ENCODE measurements around the gene ERGIC2. TPM values are rescaled to one million over a fixed set of nuclear protein-coding genes. Genes with fewer than 3 reads are reported as not detected.

ERGIC2 gene
- total RNA-seq, 1 experiment from 2014 or later: 69.8 TPM

- Histone ChIP-seq H2AFZ (ENCODE audit: low read length) (no peak overlapping the region), H3K27me3 (ENCODE audit: insufficient read depth, low read length) (no peaks in the 10 kb centered on the region), H3K4me2 (ENCODE audit: insufficient read depth, insufficient read length, low read length) (no peak overlapping the region), H3K79me2 (ENCODE audit: insufficient read depth, low read length) (no peaks in the 10 kb centered on the region), H4K91ac (ENCODE audit: insufficient read length, low read depth, low read length) (no peak overlapping the region), H3K56ac (ENCODE audit: insufficient read length, low read depth, low read length) (no peak overlapping the region), H2BK12ac (ENCODE audit: insufficient read length, low read depth, low read length) (no peak overlapping the region), H3K27ac (ENCODE audit: insufficient read length, low read depth, low read length) (no peak overlapping the region), H2BK20ac (ENCODE audit: low read depth, low read length, poor library complexity, severe bottlenecking) (no peak overlapping the region), H2BK5ac (ENCODE audit: insufficient read length, low read length) (no peak overlapping the region), H3K4me1 (ENCODE audit: insufficient read depth, low read length) (no peaks in the 10 kb centered on the region), H3K9me3 (ENCODE audit: control insufficient read depth, low read depth, low read length) (no peaks in the 10 kb centered on the region), H4K20me1 (ENCODE audit: control insufficient read depth, insufficient read depth, insufficient read length) (no peaks in the 10 kb centered on the region), H2AK5ac (ENCODE audit: insufficient read length, low read length) (no peak overlapping the region), H3K79me1 (ENCODE audit: insufficient read depth, low read depth, low read length, poor library complexity, severe bottlenecking) (no peaks in the 10 kb centered on the region), H4K8ac (replicated peaks; ENCODE audit: insufficient read length, low read depth, low read length) (no peak overlapping the region), H2BK120ac (ENCODE audit: low read depth, low read length, poor library complexity, severe bottlenecking) (no peak overlapping the region), H2BK15ac (ENCODE audit: low read depth, low read length) (no peak overlapping the region), H3K14ac (ENCODE audit: insufficient read depth, low read length) (no peak overlapping the region), H3K23ac (ENCODE audit: insufficient read length, low read depth, low read length) (no peak overlapping the region), H3T11ph (ENCODE audit: low read length) (no peak overlapping the region), H3K23me2 (ENCODE audit: insufficient read length, low read depth, low read length, poor library complexity, severe bottlenecking) (no peaks in the 10 kb centered on the region), H3K9ac (ENCODE audit: extremely low read depth, insufficient read length, low read length) (no peak overlapping the region), H3K18ac (ENCODE audit: insufficient read length, low read depth, low read length) (no peak overlapping the region), H4K5ac (ENCODE audit: insufficient read length, low read depth, low read length) (no peak overlapping the region), H3K4ac (ENCODE audit: low read depth, low read length) (no peak overlapping the region)
- Mint-ChIP-seq H3K4me3 (no peak overlapping the region), H3K9me3 (no peaks in the 10 kb centered on the region), H3K27ac (no peak overlapping the region), H3K27me3 (ENCODE audit: low read depth) (no peaks in the 10 kb centered on the region), H3K36me3 (ENCODE audit: insufficient read depth in 1 of 3, low read depth in 3 of 3) (peaks cover 1 to 3% (median 2%) of the 10 kb centered on the region in 3 experiments; a peak in 3 of 7 replicates), H3K4me1 (no peaks in the 10 kb centered on the region)
- no CpG with 5 or more reads among the region's 2 CpGs for WGBS (ENCODE audit: extremely low coverage, insufficient read length, low lambda C conversion rate)
- TF ChIP-seq CTCF (conservative IDR thresholded peaks at IDR 0.05): no peak
- no peak for DNase-seq
Observed at GRCh38 chr12:29334937-29335336, 46.0 kb downstream of the ERGIC2 start.
